Measurements from ENCODE around the gene GPI. TPM values are rescaled to one million over a fixed set of nuclear protein-coding genes. Genes with fewer than 3 reads are reported as not detected.
A peak's percentile ranks its signal among the peaks of the same experiment; 100 is the strongest.

The GPI gene
- total and polyA plus RNA-seq, 9 of the 15 experiments (the other 6 are each of a cell fraction or from before 2014, with no cell fraction given), result 88.3 to 358 (median 122) TPM

GRCh38 chr19:34359140-34359953 is 5.6 kb upstream of the GPI start (continued):
- TF ChIP-seq ZNF592 (IDR thresholded peaks at IDR 0.05) (peak; percentile 67), ATF1 (CRISPR knock-in tag; IDR thresholded peaks at IDR 0.05) (no peak), ATF1 (tag; IDR thresholded peaks at IDR 0.05) (peak; percentile 72), AFF4 (CRISPR knock-in tag; IDR thresholded peaks at IDR 0.05) (no peak), KDM1A (IDR thresholded peaks at IDR 0.05) (no peak), NFE2 (IDR thresholded peaks at IDR 0.05; ENCODE audit: low read depth) (peak; percentile 98), HNRNPLL (IDR thresholded peaks at IDR 0.05; ENCODE audit: low read depth, low read length, poor library complexity, severe bottlenecking) (peak; percentile 54), YBX1 (IDR thresholded peaks at IDR 0.05) (no peak), CREM (IDR thresholded peaks at IDR 0.05; ENCODE audit: low read depth) (peak; percentile 71; the same call in 1 of the 2 replicates), PTRF (tag; IDR thresholded peaks at IDR 0.05) (no peak), MYC (IDR thresholded peaks at IDR 0.05; ENCODE audit: low read depth, low read length) (peak; percentile 87), MYC (CRISPR knock-in tag; IDR thresholded peaks at IDR 0.05; ENCODE audit: borderline replicate concordance, low read depth) (no peak; the same call in 1 of the 2 replicates), ZBTB7A (IDR thresholded peaks at IDR 0.05; ENCODE audit: borderline replicate concordance, control insufficient read depth, low read depth, low read length) (peak; percentile 75; the same call in 1 of the 2 replicates), NRF1 (conservative IDR thresholded peaks at IDR 0.05 in 1 of 2, IDR thresholded peaks at IDR 0.05 in 1 of 2) (peak; percentile 100), IFI16 (CRISPR knock-in tag; IDR thresholded peaks at IDR 0.05) (no peak), LEF1 (IDR thresholded peaks at IDR 0.05) (peak; percentile 88), MEIS2 (IDR thresholded peaks at IDR 0.05; ENCODE audit: partially characterized antibody) (peak; percentile 99), CEBPG (CRISPR knock-in tag; IDR thresholded peaks at IDR 0.05) (peak; percentile 44; the same call in 1 of the 2 replicates), CEBPG (tag; conservative IDR thresholded peaks at IDR 0.05 in 1 of 2, IDR thresholded peaks at IDR 0.05 in 1 of 2) (0 out of 4 replicates have a peak, but pooled peaks of 1 of the 2 experiments have one; percentile 31), HNRNPUL1 (IDR thresholded peaks at IDR 0.05; ENCODE audit: low read length) (no peak), SREBF1 (IDR thresholded peaks at IDR 0.05; ENCODE audit: borderline replicate concordance, low read depth, low read length) (no peak), HCFC1 (IDR thresholded peaks at IDR 0.05; ENCODE audit: low read depth, low read length) (peak; percentile 37; the same call in 1 of the 2 replicates)

Data from K562 (cell line).